Muscle layer of duodenum (tissue), 2 donors: ENCODE measurements around the gene POLL.

Source experiments
- H3K27ac ChIP-seq: one replicate; pipeline ENCODE4 v1.7.0; 2013; ENCODE audit warnings: mild to moderate bottlenecking, low read length
- H3K27me3 ChIP-seq: one replicate; pipeline ENCODE4 v1.7.0; 2013; ENCODE audit warnings: low read depth, mild to moderate bottlenecking, control low read depth, low read length
- H3K36me3 ChIP-seq, 2 donors: one replicate each; pipeline ENCODE4 v1.7.0; 2013; ENCODE audit warnings: low read length in 2 of 2, control low read depth in 1 of 2, mild to moderate bottlenecking in 1 of 2; ENCODE audit not compliant: insufficient read depth in 2 of 2, control insufficient read depth in 1 of 2
- H3K4me1 ChIP-seq, 2 donors: one replicate each; pipeline ENCODE4 v1.7.0; 2013; ENCODE audit warnings: low read length in 2 of 2, mild to moderate bottlenecking in 2 of 2, control low read depth in 1 of 2, moderate library complexity in 1 of 2; ENCODE audit not compliant: insufficient read depth in 2 of 2, control insufficient read depth in 1 of 2
- H3K4me3 ChIP-seq, 2 donors: one replicate each; pipeline ENCODE4 v1.7.0; 2013; ENCODE audit warnings: low read length in 2 of 2, low read depth in 1 of 2, mild to moderate bottlenecking in 1 of 2
- H3K9me3 ChIP-seq, 2 donors: one replicate each; pipeline ENCODE4 v1.7.0; 2013; ENCODE audit warnings: low read length in 2 of 2, control low read depth in 1 of 2, mild to moderate bottlenecking in 1 of 2; ENCODE audit not compliant: control insufficient read depth in 1 of 2
- donor health status: healthy.

The POLL gene

DNA sequence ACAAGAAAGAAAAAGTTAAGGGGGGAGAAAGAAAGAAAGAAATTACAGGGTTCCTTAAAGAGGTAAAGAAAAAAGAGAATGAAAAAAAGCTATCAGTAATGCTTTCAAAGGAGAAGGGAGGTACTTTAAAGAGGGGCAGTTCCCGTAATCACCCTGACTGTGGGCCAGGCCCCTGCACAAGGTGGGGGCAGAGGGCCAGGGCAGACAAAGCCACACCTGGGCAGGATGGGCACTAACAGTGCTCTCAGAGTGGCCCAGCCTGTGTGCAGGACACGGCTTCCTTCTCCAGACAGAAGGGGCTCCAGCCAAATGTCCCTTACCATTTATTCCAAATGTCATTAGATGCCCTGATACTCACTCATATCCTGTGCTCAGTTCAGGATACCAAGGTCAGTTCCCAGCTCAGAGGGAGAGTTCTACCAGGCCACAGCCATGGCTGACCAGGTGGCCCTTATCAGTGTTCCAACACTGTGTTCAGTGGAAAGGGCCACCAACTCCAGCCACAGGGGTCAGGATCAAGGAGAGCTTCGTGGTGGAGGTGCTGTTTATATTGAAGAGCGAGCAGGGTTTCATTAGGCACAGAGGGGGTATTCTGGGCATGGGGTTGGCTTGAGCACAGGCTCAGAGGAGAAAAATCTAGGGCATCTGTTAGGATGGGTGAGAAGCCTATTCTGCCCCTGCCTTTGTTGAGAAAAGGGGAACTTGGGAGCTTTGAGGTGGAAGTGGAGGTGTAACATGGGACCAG, 29.9 kb upstream of the POLL start:
- H3K36me3 ChIP-seq: peaks cover 20 to 46% of the 10 kb centered on the region in 2 donors
- no peaks in the 10 kb centered on the region for H3K27me3 ChIP-seq
- H3K4me1 ChIP-seq: no peaks in the 10 kb centered on the region
- H3K4me3 ChIP-seq: no peak overlapping the region
- no peaks in the 10 kb centered on the region for H3K9me3 ChIP-seq
- H3K27ac ChIP-seq: no peak overlapping the region

DNA sequence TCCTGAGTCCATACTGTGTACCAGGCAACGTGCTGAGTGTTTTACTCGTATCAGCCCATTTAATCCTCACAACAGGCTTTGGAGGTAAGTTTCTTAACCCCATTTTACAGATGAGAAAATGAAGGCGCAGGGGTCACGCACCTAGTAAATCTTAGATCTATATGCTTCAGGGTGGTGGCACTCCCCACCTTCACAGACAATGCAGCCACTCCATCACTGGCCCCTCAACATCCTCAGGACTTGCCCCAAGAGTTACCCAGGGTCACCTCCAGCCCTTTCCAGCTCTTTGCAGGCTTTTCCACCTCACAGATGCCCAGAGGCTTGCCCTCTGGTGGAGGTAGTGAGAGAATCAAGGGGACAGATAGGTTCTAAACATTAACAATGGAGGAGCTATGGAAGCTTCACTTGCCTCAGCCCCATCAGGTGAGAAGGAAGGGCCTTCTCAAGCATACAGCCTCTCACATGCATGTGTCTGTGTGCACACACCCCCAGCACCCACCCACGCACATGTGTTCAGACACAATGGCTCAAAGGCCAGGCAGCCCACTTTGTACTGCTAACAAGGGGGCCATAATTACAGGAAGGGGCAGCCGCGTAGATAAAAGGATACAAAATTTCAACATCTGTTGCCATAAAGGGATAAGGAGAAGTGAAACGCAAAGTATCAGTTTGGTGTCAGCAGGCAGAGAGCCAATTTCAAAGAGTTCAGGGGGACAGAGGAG, 29.2 kb upstream of the POLL start:
- H3K27me3 ChIP-seq: no peaks in the 10 kb centered on the region
- peaks cover 21 to 47% of the 10 kb centered on the region in 2 donors for H3K36me3 ChIP-seq
- no peaks in the 10 kb centered on the region for H3K4me1 ChIP-seq
- H3K27ac ChIP-seq: no peak overlapping the region
- H3K9me3 ChIP-seq: no peaks in the 10 kb centered on the region
- H3K4me3 ChIP-seq: no peak overlapping the region

DNA sequence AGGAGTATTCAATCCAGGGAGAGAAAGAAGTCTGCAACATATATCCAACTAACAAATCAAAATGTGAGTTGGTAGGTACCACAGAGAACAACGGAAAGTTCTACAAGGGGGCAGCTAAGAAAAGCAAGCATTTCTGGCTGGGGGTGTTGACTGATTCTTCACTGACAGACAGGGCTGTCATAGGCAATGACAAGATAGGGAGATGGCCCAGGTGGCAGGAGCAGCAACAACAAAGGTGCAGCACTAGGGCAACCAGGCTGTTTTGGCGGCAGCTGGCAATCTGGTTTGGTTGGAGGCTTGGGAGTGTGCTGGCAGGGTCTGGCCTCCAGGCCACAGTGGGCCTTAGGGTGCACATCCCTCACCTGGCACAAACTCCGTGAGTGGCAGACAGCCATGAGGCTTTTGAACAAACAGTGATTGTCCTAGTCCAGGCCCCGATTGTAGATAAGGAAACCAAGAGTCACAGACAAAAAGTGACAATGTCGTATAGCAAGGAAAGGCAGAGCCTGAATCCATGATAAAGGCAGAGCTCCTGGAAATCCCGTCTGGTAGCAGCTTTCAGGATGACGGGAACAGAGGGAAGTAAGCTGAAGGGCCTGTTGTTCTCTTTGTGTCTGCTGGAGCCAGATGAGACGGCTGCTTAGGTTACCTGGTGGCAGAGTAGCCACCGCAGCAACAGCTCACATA, 28.5 kb upstream of the POLL start:
- Histone ChIP-seq H3K4me3 (no peak overlapping the region), H3K4me1 (peaks cover 0 to 3% of the 10 kb centered on the region in 2 donors), H3K27me3 (no peaks in the 10 kb centered on the region), H3K27ac (no peak overlapping the region), H3K36me3 (peaks cover 23 to 47% of the 10 kb centered on the region in 2 donors), H3K9me3 (no peaks in the 10 kb centered on the region)

DNA sequence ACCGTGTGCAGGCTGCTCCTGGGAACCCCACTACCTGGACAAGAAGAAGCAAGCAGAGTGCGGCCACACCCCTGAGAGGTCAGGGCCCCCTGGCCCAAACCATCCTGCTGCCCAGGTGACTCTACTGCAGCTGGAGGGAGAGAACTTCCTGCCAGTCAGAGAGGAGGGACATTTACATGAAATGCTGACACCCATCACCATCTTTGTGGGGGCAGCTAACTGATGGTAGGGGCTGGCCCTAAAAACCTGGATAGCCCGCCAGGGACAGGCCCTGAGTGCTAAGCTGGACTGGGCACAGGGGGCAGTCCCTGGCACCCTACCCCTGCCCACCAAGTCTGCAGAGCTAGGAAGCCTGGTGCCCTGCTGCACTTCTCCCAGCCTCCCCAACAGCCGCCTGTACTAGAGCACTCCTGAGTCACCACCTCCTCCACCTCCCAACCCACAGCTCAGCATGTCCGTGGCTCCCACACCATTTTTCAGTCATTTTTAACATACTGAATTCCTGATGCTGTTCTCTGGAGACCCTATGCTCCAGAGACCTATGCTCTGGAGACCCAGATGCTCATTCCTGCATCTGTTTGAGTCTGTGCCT, 27.6 kb upstream of the POLL start:
- H3K9me3 ChIP-seq: no peaks in the 10 kb centered on the region
- H3K36me3 ChIP-seq: peaks cover 28 to 47% of the 10 kb centered on the region in 2 donors
- H3K4me1 ChIP-seq: peaks cover 0 to 3% of the 10 kb centered on the region in 2 donors
- no peaks in the 10 kb centered on the region for H3K27me3 ChIP-seq
- no peak overlapping the region for H3K4me3 ChIP-seq
- no peak overlapping the region for H3K27ac ChIP-seq

DNA sequence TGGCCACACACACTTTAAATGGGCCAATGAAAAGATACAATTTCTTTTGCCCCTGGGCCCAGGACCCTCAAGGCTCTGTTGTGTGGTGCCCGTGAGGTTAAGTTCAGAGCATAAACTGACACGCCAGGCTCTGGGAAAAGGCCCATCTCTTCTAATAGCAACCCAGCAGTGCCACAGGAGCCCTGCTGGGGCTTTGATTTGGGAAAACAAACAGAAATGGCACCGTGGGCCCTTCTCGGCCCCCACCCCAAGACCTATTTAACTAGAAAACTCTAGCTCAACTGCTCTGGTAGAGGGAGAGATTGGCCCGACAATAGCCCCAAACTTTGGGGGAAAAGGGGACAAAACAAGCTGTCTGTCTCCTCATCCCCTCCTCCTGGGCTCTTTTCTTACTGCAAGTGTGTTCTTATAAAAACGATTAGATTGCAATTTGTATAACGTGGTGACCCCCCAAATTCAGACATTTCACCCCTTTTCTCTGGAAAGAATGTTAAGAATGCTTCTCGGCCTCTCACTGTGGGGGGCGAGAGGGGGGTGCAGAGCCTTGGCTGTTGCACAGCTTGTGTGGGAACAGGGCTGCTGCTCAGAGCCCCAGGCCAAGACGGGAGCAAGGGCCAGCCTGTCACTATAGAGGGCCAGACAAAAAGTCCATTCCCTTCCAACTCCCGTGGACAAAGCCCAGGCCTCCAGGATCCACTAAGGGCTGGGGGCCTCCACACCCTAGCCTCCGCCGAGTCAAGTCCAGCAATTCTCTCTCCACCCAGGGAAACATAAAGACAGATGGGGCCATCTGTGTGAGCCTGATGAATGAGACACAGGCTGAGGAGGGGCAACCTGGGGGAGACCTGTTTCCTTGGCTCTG, 26.8 kb upstream of the POLL start:
- H3K4me3 ChIP-seq: no peak overlapping the region
- no peak overlapping the region for H3K27ac ChIP-seq
- no peaks in the 10 kb centered on the region for H3K9me3 ChIP-seq
- no peaks in the 10 kb centered on the region for H3K27me3 ChIP-seq
- H3K4me1 ChIP-seq: peaks cover 0 to 3% of the 10 kb centered on the region in 2 donors
- peaks cover 33 to 47% of the 10 kb centered on the region in 2 donors for H3K36me3 ChIP-seq

DNA sequence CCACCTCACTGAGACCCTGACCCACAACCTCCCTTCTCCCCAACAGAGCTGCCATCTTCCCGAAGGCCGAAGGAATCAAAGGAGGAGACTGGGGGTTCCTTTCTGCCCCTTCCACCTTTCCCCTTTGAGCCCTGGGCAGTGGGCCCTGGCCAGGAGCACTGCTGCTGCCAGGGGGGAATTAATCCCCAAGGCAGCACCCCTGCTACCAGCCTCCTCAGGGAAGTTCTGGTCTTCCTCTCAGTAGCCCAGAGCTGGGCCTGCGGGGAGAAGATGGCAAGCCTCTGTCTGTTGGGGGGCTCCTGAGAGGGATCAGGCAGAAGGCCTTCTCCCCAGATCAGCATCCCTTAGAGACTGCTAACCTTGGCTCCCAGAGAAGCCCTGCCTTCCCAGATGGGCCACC, 25.6 kb upstream of the POLL start:
- H3K9me3 ChIP-seq: no peaks in the 10 kb centered on the region
- H3K27ac ChIP-seq: no peak overlapping the region
- peaks cover 44 to 54% of the 10 kb centered on the region in 2 donors for H3K36me3 ChIP-seq
- H3K4me1 ChIP-seq: peaks cover 0 to 3% of the 10 kb centered on the region in 2 donors
- no peak overlapping the region for H3K4me3 ChIP-seq
- H3K27me3 ChIP-seq: no peaks in the 10 kb centered on the region

DNA sequence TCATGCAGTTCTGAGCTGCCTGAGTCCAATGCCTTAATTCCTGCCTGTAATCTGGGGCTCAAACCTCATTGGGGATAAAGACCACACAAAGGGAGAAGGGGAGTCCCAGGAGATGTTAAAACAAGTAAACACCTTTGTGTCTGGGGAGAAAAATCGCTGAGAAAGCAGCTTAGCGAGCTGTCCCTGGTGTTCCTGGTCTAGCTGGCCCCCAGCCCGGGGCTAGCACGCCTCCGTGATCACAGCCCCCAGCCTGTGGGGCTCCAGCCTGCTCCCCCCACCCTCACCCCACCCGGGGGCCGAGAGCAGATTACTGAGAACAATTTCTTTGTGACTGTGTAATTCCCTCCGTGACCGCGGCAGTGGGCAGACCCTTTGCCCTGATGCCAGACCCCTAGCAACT, 24.8 kb upstream of the POLL start:
- Histone ChIP-seq H3K4me1 (peaks cover 0 to 3% of the 10 kb centered on the region in 2 donors), H3K27me3 (no peaks in the 10 kb centered on the region), H3K36me3 (peaks cover 44 to 60% of the 10 kb centered on the region in 2 donors), H3K27ac (no peak overlapping the region), H3K9me3 (no peaks in the 10 kb centered on the region), H3K4me3 (no peak overlapping the region)

DNA sequence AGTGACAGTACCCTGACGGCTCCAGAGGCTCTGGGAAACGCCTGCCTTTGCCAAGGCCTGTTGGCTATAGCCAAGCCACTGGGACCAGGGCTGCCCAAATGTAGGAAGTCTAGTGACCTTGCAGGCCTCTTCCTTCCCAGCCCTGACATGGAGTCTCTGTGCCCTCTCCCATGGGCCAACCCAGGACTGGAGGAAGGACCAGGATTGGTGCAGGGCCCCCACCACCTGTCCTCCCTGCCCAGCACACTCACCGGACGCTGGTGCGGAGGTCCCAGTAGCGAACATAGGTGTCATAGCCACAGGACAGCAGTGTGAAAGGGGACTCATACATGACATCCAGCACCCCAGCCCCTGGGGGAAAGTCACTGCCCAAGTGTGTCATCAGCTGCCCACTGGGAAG, 24.0 kb upstream of the POLL start:
- H3K27ac ChIP-seq: no peak overlapping the region
- H3K36me3 ChIP-seq: peaks cover 47 to 57% of the 10 kb centered on the region in 2 donors

DNA sequence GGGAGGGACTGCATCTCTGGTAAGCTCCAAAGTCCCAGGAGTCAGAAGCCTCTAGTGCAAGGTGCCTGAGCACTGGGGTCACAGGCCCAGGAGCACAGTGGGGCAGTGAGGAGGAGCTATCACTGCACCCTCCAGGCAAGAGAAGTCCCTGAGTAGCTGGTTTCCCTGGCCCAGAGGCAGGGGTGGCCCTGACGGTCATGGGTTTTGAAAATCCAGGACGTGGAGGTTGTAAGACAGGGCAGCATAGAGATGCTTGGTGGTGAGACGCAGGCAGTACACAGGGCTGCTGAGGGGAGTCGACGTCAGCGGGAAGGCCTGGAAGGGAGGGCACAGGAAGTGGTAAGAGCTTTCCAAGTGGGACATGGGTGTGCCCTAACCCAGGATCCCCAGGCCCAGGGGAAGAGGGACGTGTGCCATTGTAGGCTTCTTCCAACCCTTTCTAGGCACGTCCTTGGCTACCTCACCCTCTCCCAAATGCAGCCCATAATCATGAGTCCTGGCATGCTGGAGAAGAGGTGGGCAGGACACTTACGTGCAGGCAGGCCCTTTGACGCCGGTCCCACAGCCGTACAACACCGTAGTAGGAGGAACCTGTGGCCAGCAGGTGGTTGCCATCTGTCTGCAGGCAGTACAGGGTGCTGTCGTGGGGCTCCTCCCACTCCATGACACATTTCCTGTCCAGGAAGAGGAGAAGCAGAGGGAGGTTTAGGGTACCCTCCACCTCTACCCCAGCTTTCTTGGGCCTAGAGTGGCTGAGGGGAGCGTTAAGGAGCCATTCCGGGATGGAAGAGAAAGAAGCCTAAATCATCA, 23.2 kb upstream of the POLL start:
- Histone ChIP-seq H3K4me3 (no peak overlapping the region), H3K27ac (no peak overlapping the region), H3K36me3 (peaks cover 50 to 56% of the 10 kb centered on the region in 2 donors), H3K27me3 (no peaks in the 10 kb centered on the region), H3K4me1 (peaks cover 0 to 3% of the 10 kb centered on the region in 2 donors), H3K9me3 (no peaks in the 10 kb centered on the region)

More for the DNA sequence above, 24.0 kb upstream of the POLL start:
- peaks cover 0 to 3% of the 10 kb centered on the region in 2 donors for H3K4me1 ChIP-seq
- no peak overlapping the region for H3K4me3 ChIP-seq
- H3K9me3 ChIP-seq: no peaks in the 10 kb centered on the region
- H3K27me3 ChIP-seq: no peaks in the 10 kb centered on the region

DNA sequence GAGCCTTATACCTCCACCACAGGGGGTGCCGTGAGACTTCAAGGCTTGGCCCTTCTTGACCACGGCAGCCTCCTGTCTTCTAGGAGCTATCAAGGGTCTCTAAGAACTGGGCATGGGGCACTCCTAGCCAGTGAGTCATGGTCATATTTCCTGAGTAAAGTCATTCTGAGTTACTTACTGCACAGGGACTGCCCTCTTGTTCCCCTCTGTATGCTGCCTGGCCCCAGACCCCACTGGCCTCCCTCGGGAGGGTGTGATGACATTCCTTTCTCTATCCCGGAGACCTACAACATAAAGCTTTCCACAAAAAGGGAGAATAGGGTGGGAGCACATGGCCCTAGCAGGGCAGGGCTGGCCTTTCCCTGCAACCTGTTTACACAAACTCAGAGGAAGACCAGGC, 21.4 kb upstream of the POLL start:
- H3K27ac ChIP-seq: no peak overlapping the region
- H3K4me1 ChIP-seq: peaks cover 0 to 3% of the 10 kb centered on the region in 2 donors
- H3K36me3 ChIP-seq: peaks cover 59 to 67% of the 10 kb centered on the region in 2 donors
- H3K27me3 ChIP-seq: no peaks in the 10 kb centered on the region
- no peaks in the 10 kb centered on the region for H3K9me3 ChIP-seq
- H3K4me3 ChIP-seq: no peak overlapping the region
